Endometrial microvascular endothelial cells (primary cell): ENCODE results near the gene HOMER2. TPM values are rescaled to one million over a fixed set of nuclear protein-coding genes. Genes with fewer than 3 reads are reported as not detected.

Source experiments
- total RNA-seq: library from RNA; depleted of rRNA; stranded (reverse); fragments of >200 nt; gene quantifications from one replicate; pipeline ENCODE4 v1.2.3, GENCODE V29; 2015; ENCODE audit errors: inconsistent ontology term

Gene HOMER2
- total RNA-seq, 1 donor from 2014 or later: 0.09 TPM

Other genes with a start within 250 kb of the HOMER2 start
- not detected for gene AP3B2, start 242.8 kb downstream of the HOMER2 start, total RNA-seq
- not detected for gene FSD2, start 146.7 kb downstream of the HOMER2 start, total RNA-seq
- 4.2 TPM for gene WHAMM, start 143.1 kb downstream of the HOMER2 start, total RNA-seq
- gene RAMAC, start 33.5 kb upstream of the HOMER2 start, total RNA-seq: 19.0 TPM
- 25.0 TPM for gene C15orf40, start 58.9 kb upstream of the HOMER2 start, total RNA-seq
- gene BTBD1, start 114.5 kb upstream of the HOMER2 start, total RNA-seq: 101 TPM
- 54.2 TPM for gene TM6SF1, start 154.9 kb upstream of the HOMER2 start, total RNA-seq